CD4-positive, alpha-beta T cell treated with Interleukin-21 for 1 hour (primary cell): ENCODE data around the gene CUL3.
A peak's percentile ranks its signal among the peaks of the same experiment; 100 is the strongest.

Experiments
- DNase-seq: peaks from one replicate; pipeline ENCODE4 v3.0.0-alpha.2; 2020

Gene CUL3

GRCh38 chr2:224466304-224466895 lies 118.8 kb downstream of the CUL3 start:
- DNase-seq = no peak

- no peak for DNase-seq
Observed at GRCh38 chr2:224461391-224461790, 123.8 kb downstream of the CUL3 start.

- DNase-seq = no peak
Observed at GRCh38 chr2:224457408-224458096, 127.6 kb downstream of the CUL3 start.

GRCh38 chr2:224453892-224454291 lies 131.3 kb downstream of the CUL3 start:
- no peak for DNase-seq

GRCh38 chr2:224449212-224450147 lies 135.7 kb downstream of the CUL3 start:
- DNase-seq = peak; percentile 4

GRCh38 chr2:224448236-224448635 lies 136.9 kb downstream of the CUL3 start:
- DNase-seq = no peak

GRCh38 chr2:224444783-224445182 lies 140.4 kb downstream of the CUL3 start:
- no peak for DNase-seq

GRCh38 chr2:224444021-224444420 lies 141.1 kb downstream of the CUL3 start:
- no peak for DNase-seq

GRCh38 chr2:224442071-224442967 lies 142.8 kb downstream of the CUL3 start:
- DNase-seq = no peak

GRCh38 chr2:224440988-224441387 lies 144.2 kb downstream of the CUL3 start:
- no peak for DNase-seq

GRCh38 chr2:224438726-224439125 lies 146.4 kb downstream of the CUL3 start:
- no peak for DNase-seq

- no peak for DNase-seq
Observed at GRCh38 chr2:224436634-224437033, 148.5 kb downstream of the CUL3 start.

- no peak for DNase-seq
Observed at GRCh38 chr2:224434618-224435017, 150.5 kb downstream of the CUL3 start.

GRCh38 chr2:224433442-224433841 lies 151.7 kb downstream of the CUL3 start:
- DNase-seq = no peak

- DNase-seq = no peak
Observed at GRCh38 chr2:224432003-224432579, 153.1 kb downstream of the CUL3 start.

- DNase-seq = no peak
Observed at GRCh38 chr2:224429441-224429810, 155.7 kb downstream of the CUL3 start.

- no peak for DNase-seq
Observed at GRCh38 chr2:224428787-224429440, 156.2 kb downstream of the CUL3 start.

GRCh38 chr2:224427471-224427870 lies 157.7 kb downstream of the CUL3 start:
- no peak for DNase-seq

- no peak for DNase-seq
Observed at GRCh38 chr2:224426656-224427055, 158.5 kb downstream of the CUL3 start.

- no peak for DNase-seq
Observed at GRCh38 chr2:224421065-224421464, 164.1 kb downstream of the CUL3 start.
